HepG2 (cell line): ENCODE results near the gene CLEC18B. TPM values are rescaled to one million over a fixed set of nuclear protein-coding genes. Genes with fewer than 3 reads are reported as not detected.

Experiments used
- ATAC-seq: fragments of 200-7000 bp; cut with Tn5 transposase; 3 replicates; pipeline ENCODE4 v1.9.1; 2020; ENCODE audit warnings: mild to moderate bottlenecking, moderate library complexity
- BruUV-seq: library from RNA; stranded (reverse); fragments of 400-500 nt; replicated peaks from 2 replicates; lab custom pipeline; 2021; lab: Mats Ljungman, UMichigan
- CTCF ChIA-PET: fragments of 300-600 bp; formaldehyde crosslinking; extraction: SDS; loops from one replicate; lab custom pipeline; 2021; ENCODE audit warnings: low total read pairs, inconsistent platforms, low intra/inter-chr PET ratio; lab: Yijun Ruan, JAX
- POLR2A ChIA-PET: fragments of 350-600 bp; sonication (Branson Sonifier 250); formaldehyde crosslinking; loops from one replicate; lab custom pipeline; 2020; ENCODE audit warnings: antibody characterized with exemption, inconsistent platforms; lab: Yijun Ruan, JAX
- DNase-seq: peaks from one replicate; pipeline ENCODE4 v3.0.0-alpha.2; 2015; ENCODE audit warnings: low spot score
- FAIRE-seq: peaks from 3 replicates; lab custom pipeline; 2011; peaks lifted over from hg19 to GRCh38; lab: Jason Lieb, UNC
- H2AFZ ChIP-seq: one replicate; pipeline ENCODE4 v1.6.1; 2011; ENCODE audit warnings: low read length, inconsistent platforms
- H3K27ac ChIP-seq: fragments of 300-600 bp; 3 replicates; pipeline ENCODE4 v1.8.0; 2011; ENCODE audit warnings: mixed run types, mild to moderate bottlenecking, mixed read lengths, low read length, inconsistent platforms; ENCODE audit not compliant: insufficient read depth; ENCODE audit errors: extremely low read length
- H3K27me3 ChIP-seq, 2 experiments: fragments of 200-600 bp in 1 of 2; 2 replicates in 1 of 2; 3 replicates in 1 of 2; pipeline versions ENCODE4 v1.6.0 to v1.8.0; 2011; ENCODE audit warnings: low read length in 2 of 2, mild to moderate bottlenecking in 2 of 2, moderate library complexity in 2 of 2, inconsistent platforms in 1 of 2; ENCODE audit not compliant: insufficient read depth in 2 of 2, control insufficient read depth in 1 of 2
- H3K36me3 ChIP-seq, 2 experiments: fragments of 200-600 bp in 1 of 2; replicated peaks in 1 of 2; 2 replicates in 1 of 2; 3 replicates in 1 of 2; pipeline versions ENCODE4 v1.5.1 to v1.8.0; 2011; ENCODE audit warnings: low read length in 2 of 2, inconsistent platforms in 1 of 2; ENCODE audit not compliant: insufficient read depth in 2 of 2, control insufficient read depth in 1 of 2
- H3K4me1 ChIP-seq: 2 replicates; pipeline ENCODE4 v1.5.1; 2012; ENCODE audit warnings: low read length, inconsistent platforms; ENCODE audit not compliant: insufficient read depth
- H3K4me2 ChIP-seq: 2 replicates; pipeline ENCODE4 v1.6.0; 2011; ENCODE audit warnings: low read depth, low read length, inconsistent platforms
- H3K4me3 ChIP-seq, 3 experiments: fragments of 200-600 bp in 1 of 3; sonication (generic), shearing (Covaris generic) in 1 of 3; replicated peaks in 1 of 3; 2 replicates each; pipeline ENCODE4 v1.5.1; 2011 to 2016; ENCODE audit warnings: low read length in 3 of 3, inconsistent platforms in 2 of 3, low read depth in 2 of 3, mild to moderate bottlenecking in 2 of 3, control low read depth in 1 of 3, mixed read lengths in 1 of 3; ENCODE audit not compliant: insufficient read depth in 1 of 3
- H3K79me2 ChIP-seq: one replicate; pipeline ENCODE4 v1.6.1; 2011; ENCODE audit warnings: low read length, inconsistent platforms; ENCODE audit not compliant: insufficient read depth
- H3K9ac ChIP-seq: 2 replicates; pipeline ENCODE4 v1.6.0; 2011; ENCODE audit warnings: mild to moderate bottlenecking, low read depth, low read length, inconsistent platforms; ENCODE audit not compliant: insufficient read depth
- H3K9me3 ChIP-seq: 2 replicates; pipeline ENCODE4 v1.5.1; 2012; ENCODE audit warnings: mild to moderate bottlenecking, low read length
- H4K20me1 ChIP-seq: 2 replicates; pipeline ENCODE4 v1.6.0; 2011; ENCODE audit warnings: inconsistent platforms, mild to moderate bottlenecking, low read length, moderate library complexity; ENCODE audit not compliant: insufficient read depth
- EHMT2 ChIP-seq: fragments of 200-600 bp; sonication (generic); IDR thresholded peaks from 2 replicates; pipeline ENCODE4 v1.7.0; 2017; ENCODE audit warnings: antibody characterized with exemption, low read depth, low read length, borderline replicate concordance
- MED1 ChIP-seq: sonication (generic); formaldehyde crosslinking; IDR thresholded peaks from 2 replicates; pipeline ENCODE4 v1.4.0; 2020; ENCODE audit warnings: missing genetic modification reagents
- MIER2 ChIP-seq: IDR thresholded peaks from 2 replicates; pipeline ENCODE4 v1.6.1; 2016; ENCODE audit warnings: missing biosample characterization, missing genetic modification reagents
- NFIB ChIP-seq: sonication (generic); formaldehyde crosslinking; IDR thresholded peaks from 2 replicates; pipeline ENCODE4 v1.9.0; 2021; ENCODE audit warnings: missing genetic modification reagents, mild to moderate bottlenecking, borderline replicate concordance
- TGIF2 ChIP-seq: IDR thresholded peaks from 2 replicates; pipeline ENCODE4 v1.6.1; 2016; ENCODE audit warnings: control low read depth, missing compliant biosample characterization
- ZC3H13 ChIP-seq: sonication (generic); formaldehyde crosslinking; IDR thresholded peaks from 2 replicates; pipeline ENCODE4 v1.8.1; 2023; ENCODE audit warnings: mild to moderate bottlenecking, missing genetic modification reagents, moderate library complexity
- ZNF331 ChIP-seq: sonication (generic); formaldehyde crosslinking; IDR thresholded peaks from 2 replicates; pipeline ENCODE4 v1.4.0; 2020; ENCODE audit warnings: missing genetic modification reagents
- WGBS: methylation state at CpG from one replicate; pipeline ENCODE4 v1.1.6; 2017; ENCODE audit warnings: low lambda C conversion rate; 5-methylcytosine and 5-hydroxymethylcytosine counted together
- in situ Hi-C: cut with HindIII; loops from 2 replicates; pipeline ENCODE4 v1.10.0; 2017; ENCODE audit warnings: low pct_unique_long_range_greater_than_20kb; ENCODE audit not compliant: extremely low pct_ligation_motif_present
- intact Hi-C: fragments of 100-400 bp; cut with micrococcal nuclease; formaldehyde crosslinking; loops from one replicate; pipeline ENCODE4 v1.10.0; 2022; ENCODE audit not compliant: unreplicated experiment
- polyA plus RNA-seq, 8 experiments: library from polyadenylated mRNA; depleted of rRNA in 3 of 8; stranded (reverse) in 7 of 8; unstranded in 1 of 8; fragments of >200 nt; fragmentation: Illumina TruSeq in 4 of 8; extraction: Trizol in 4 of 8; gene quantifications; 2 replicates each; pipeline versions ENCODE4 v1.2.1 to v1.2.3, GENCODE V29; 2011 to 2016; ENCODE audit warnings: low read depth in 4 of 8, missing spikeins in 1 of 8, mixed read lengths in 1 of 8; ENCODE audit not compliant: insufficient read depth in 1 of 8
- total RNA-seq, 5 experiments: library from RNA; depleted of rRNA; stranded (reverse); fragments of >200 nt; fragmentation: Illumina TruSeq; extraction: Trizol; gene quantifications; 2 replicates each; pipeline ENCODE4 v1.2.3, GENCODE V29; 2016; ENCODE audit warnings: low read depth in 1 of 5
- TF ChIP-seq, protein P1 (sequence below): sonication (generic); formaldehyde crosslinking; IDR thresholded peaks from 2 replicates; pipeline ENCODE4 v1.4.0; 2020; ENCODE audit warnings: missing genetic modification reagents
- TF ChIP-seq, protein P2 (sequence below): sonication (generic); formaldehyde crosslinking; IDR thresholded peaks from 2 replicates; pipeline ENCODE4 v1.5.0; 2020; ENCODE audit warnings: mild to moderate bottlenecking, missing genetic modification reagents, borderline replicate concordance
- TF ChIP-seq, protein P3 (sequence below): sonication (generic); formaldehyde crosslinking; IDR thresholded peaks from 2 replicates; pipeline ENCODE4 v1.5.0; 2020; ENCODE audit warnings: missing genetic modification reagents
- TF ChIP-seq, protein P4 (sequence below): sonication (generic); formaldehyde crosslinking; IDR thresholded peaks from 2 replicates; pipeline ENCODE4 v1.5.0; 2020; ENCODE audit warnings: mild to moderate bottlenecking, missing genetic modification reagents, borderline replicate concordance

CLEC18B gene
- total and polyA plus RNA-seq, 2 of the 13 experiments (the other 11 are each of a cell fraction or from before 2014, with no cell fraction given): 0.31 to 1.1 TPM

DNA sequence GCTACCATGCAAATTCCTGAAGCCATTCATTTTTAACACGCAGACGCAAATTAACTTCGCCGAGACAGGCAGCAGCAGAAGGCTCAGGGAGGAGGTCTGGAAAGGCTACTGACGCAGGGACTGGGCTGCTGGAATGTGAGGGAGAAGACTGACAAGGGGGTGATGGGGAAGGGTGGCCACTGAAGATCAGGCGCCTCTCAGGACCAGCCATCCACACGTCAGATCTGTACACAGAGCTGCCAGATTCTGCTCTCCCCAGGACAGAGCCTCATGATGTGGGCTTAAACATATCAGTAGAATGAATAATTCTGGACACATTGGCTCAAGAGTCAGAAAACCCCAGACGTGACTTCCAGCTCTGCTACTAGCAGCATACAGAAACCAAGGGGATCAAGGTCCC lies 25.6 kb upstream of the CLEC18B start:
- WGBS: 98% methylated on average over 8 of the region's 8 CpGs
- in situ Hi-C loops: no loop called here
- TF ChIP-seq, protein P1, sequence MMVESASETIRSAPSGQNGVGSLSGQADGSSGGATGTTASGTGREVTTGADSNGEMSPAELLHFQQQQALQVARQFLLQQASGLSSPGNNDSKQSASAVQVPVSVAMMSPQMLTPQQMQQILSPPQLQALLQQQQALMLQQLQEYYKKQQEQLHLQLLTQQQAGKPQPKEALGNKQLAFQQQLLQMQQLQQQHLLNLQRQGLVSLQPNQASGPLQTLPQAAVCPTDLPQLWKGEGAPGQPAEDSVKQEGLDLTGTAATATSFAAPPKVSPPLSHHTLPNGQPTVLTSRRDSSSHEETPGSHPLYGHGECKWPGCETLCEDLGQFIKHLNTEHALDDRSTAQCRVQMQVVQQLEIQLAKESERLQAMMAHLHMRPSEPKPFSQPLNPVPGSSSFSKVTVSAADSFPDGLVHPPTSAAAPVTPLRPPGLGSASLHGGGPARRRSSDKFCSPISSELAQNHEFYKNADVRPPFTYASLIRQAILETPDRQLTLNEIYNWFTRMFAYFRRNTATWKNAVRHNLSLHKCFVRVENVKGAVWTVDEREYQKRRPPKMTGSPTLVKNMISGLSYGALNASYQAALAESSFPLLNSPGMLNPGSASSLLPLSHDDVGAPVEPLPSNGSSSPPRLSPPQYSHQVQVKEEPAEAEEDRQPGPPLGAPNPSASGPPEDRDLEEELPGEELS (CRISPR knock-in tag): no peak
- TF ChIP-seq TGIF2 (CRISPR knock-in tag) (no peak), ZNF331 (CRISPR knock-in tag) (no peak), MIER2 (CRISPR knock-in tag) (no peak), MED1 (CRISPR knock-in tag) (no peak), ZC3H13 (no peak), NFIB (no peak), EHMT2 (no peak)
- TF ChIP-seq, protein P2, sequence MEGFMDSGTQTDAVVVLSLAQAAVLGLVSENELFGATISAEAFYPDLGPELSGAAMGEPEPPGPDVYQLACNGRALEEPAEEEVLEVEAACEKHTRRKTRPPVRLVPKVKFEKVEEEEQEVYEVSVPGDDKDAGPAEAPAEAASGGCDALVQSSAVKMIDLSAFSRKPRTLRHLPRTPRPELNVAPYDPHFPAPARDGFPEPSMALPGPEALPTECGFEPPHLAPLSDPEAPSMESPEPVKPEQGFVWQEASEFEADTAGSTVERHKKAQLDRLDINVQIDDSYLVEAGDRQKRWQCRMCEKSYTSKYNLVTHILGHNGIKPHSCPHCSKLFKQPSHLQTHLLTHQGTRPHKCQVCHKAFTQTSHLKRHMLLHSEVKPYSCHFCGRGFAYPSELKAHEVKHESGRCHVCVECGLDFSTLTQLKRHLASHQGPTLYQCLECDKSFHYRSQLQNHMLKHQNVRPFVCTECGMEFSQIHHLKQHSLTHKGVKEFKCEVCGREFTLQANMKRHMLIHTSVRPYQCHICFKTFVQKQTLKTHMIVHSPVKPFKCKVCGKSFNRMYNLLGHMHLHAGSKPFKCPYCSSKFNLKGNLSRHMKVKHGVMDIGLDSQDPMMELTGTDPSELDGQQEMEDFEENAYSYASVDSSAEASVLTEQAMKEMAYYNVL (CRISPR knock-in tag): no peak
- TF ChIP-seq, protein P3, sequence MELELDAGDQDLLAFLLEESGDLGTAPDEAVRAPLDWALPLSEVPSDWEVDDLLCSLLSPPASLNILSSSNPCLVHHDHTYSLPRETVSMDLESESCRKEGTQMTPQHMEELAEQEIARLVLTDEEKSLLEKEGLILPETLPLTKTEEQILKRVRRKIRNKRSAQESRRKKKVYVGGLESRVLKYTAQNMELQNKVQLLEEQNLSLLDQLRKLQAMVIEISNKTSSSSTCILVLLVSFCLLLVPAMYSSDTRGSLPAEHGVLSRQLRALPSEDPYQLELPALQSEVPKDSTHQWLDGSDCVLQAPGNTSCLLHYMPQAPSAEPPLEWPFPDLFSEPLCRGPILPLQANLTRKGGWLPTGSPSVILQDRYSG (CRISPR knock-in tag): no peak
- TF ChIP-seq, protein P4, sequence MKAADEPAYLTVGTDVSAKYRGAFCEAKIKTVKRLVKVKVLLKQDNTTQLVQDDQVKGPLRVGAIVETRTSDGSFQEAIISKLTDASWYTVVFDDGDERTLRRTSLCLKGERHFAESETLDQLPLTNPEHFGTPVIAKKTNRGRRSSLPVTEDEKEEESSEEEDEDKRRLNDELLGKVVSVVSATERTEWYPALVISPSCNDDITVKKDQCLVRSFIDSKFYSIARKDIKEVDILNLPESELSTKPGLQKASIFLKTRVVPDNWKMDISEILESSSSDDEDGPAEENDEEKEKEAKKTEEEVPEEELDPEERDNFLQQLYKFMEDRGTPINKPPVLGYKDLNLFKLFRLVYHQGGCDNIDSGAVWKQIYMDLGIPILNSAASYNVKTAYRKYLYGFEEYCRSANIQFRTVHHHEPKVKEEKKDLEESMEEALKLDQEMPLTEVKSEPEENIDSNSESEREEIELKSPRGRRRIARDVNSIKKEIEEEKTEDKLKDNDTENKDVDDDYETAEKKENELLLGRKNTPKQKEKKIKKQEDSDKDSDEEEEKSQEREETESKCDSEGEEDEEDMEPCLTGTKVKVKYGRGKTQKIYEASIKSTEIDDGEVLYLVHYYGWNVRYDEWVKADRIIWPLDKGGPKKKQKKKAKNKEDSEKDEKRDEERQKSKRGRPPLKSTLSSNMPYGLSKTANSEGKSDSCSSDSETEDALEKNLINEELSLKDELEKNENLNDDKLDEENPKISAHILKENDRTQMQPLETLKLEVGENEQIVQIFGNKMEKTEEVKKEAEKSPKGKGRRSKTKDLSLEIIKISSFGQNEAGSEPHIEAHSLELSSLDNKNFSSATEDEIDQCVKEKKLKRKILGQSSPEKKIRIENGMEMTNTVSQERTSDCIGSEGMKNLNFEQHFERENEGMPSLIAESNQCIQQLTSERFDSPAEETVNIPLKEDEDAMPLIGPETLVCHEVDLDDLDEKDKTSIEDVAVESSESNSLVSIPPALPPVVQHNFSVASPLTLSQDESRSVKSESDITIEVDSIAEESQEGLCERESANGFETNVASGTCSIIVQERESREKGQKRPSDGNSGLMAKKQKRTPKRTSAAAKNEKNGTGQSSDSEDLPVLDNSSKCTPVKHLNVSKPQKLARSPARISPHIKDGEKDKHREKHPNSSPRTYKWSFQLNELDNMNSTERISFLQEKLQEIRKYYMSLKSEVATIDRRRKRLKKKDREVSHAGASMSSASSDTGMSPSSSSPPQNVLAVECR (CRISPR knock-in tag): no peak

More for the DNA sequence above, 25.6 kb upstream of the CLEC18B start:
- no TSS peak for BruUV-seq
- Histone ChIP-seq H3K36me3 (peaks cover 3 to 10% of the 10 kb centered on the region in 2 experiments; a peak in 2 of 5 replicates), H3K9me3 (no peaks in the 10 kb centered on the region), H2AFZ (no peak overlapping the region), H3K27me3 (no peaks in the 10 kb centered on the region), H4K20me1 (no peaks in the 10 kb centered on the region), H3K4me1 (peaks cover 17% of the 10 kb centered on the region), H3K4me2 (no peak overlapping the region), H3K4me3 (no peak overlapping the region), H3K79me2 (no peaks in the 10 kb centered on the region), H3K27ac (no peak overlapping the region), H3K9ac (no peak overlapping the region)
- FAIRE-seq (no peak), DNase-seq (no peak), ATAC-seq (no peak)
- intact Hi-C loops: no loop called here
- ChIA-PET CTCF (no interaction called here), POLR2A (no interaction called here)
